Astrocyte (in vitro differentiated cells and primary cell): Measurements from ENCODE around the gene CERCAM.

ENCODE experiments used
- EZH2 ChIP-seq: IDR thresholded peaks from 2 replicates; pipeline ENCODE4 v1.6.1; 2012; ENCODE audit warnings: mild to moderate bottlenecking, low read length, inconsistent platforms; ENCODE audit not compliant: insufficient read depth
- TF ChIP-seq, protein P1 (sequence below): IDR thresholded peaks from 2 replicates; pipeline ENCODE4 v1.5.1; 2011; ENCODE audit warnings: low read depth, mild to moderate bottlenecking, inconsistent platforms, low read length, moderate library complexity; ENCODE audit not compliant: insufficient read depth

DNA sequence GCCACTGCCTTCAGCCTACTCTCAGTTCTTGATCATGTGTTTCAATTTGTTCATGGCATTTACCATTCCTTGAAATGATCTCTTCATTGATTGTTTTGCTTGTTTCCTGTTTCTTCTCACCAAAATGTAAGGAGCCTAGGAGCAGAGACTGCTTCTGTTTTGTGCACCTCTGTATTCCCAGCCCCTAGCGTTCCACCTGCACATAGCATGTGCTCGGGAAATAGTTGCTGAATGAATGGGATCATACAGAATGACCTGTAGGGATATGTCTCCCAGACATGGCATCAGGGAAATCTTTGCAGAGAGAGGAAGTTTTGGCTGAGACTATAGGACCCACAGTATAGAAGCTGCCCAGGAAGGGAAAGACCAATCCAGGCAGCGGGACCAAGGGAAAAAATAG lies 6.2 kb upstream of the CERCAM start:
- TF ChIP-seq, protein P1, sequence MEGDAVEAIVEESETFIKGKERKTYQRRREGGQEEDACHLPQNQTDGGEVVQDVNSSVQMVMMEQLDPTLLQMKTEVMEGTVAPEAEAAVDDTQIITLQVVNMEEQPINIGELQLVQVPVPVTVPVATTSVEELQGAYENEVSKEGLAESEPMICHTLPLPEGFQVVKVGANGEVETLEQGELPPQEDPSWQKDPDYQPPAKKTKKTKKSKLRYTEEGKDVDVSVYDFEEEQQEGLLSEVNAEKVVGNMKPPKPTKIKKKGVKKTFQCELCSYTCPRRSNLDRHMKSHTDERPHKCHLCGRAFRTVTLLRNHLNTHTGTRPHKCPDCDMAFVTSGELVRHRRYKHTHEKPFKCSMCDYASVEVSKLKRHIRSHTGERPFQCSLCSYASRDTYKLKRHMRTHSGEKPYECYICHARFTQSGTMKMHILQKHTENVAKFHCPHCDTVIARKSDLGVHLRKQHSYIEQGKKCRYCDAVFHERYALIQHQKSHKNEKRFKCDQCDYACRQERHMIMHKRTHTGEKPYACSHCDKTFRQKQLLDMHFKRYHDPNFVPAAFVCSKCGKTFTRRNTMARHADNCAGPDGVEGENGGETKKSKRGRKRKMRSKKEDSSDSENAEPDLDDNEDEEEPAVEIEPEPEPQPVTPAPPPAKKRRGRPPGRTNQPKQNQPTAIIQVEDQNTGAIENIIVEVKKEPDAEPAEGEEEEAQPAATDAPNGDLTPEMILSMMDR = peak; percentile 6
- no peak for TF ChIP-seq EZH2
